ENCODE data around the gene HOXD12. TPM values are rescaled to one million over a fixed set of nuclear protein-coding genes. Genes with fewer than 3 reads are reported as not detected.

Gene HOXD12
- total RNA-seq, 1 experiment from 2014 or later, result not detected

- intact Hi-C loops (cut with micrococcal nuclease; ENCODE audit: unreplicated experiment), result no loop called here
- Histone ChIP-seq H3K27me3 (ENCODE audit: insufficient read depth, low read depth) (peaks cover 17% of the 10 kb centered on the region; the same call in 1 of the 2 replicates), H3K4me1 (replicated peaks; ENCODE audit: insufficient read depth) (no peaks in the 10 kb centered on the region), H4K20me1 (ENCODE audit: insufficient read depth) (no peaks in the 10 kb centered on the region), H3K4me2 (no peak overlapping the region), H3K4me3 (no peak overlapping the region), H3K36me3 (ENCODE audit: low read depth) (no peaks in the 10 kb centered on the region), H3F3A (ENCODE audit: insufficient read depth, low read depth) (no peaks in the 10 kb centered on the region), H3K9me2 (ENCODE audit: insufficient read depth) (no peaks in the 10 kb centered on the region), H2AFZ (no peak overlapping the region), H3K79me2 (ENCODE audit: low read depth) (no peaks in the 10 kb centered on the region), H3K9me3 (ENCODE audit: insufficient read depth, low read depth) (no peaks in the 10 kb centered on the region), H3K27ac (no peak overlapping the region)
- no TSS peak for BruUV-seq (replicated peaks)
- ChIA-PET POLR2A (ENCODE audit: unreplicated experiment) (no interaction called here), CTCF (no interaction called here)
- TF ChIP-seq EZH2 (IDR thresholded peaks at IDR 0.05; ENCODE audit: low read depth) (no peak), CTCF (conservative IDR thresholded peaks at IDR 0.05) (no peak)
- DNase-seq, result no peak
These were observed 32.7 kb upstream of the HOXD12 start for GRCh38 chr2:176066645-176067588.

- no peaks in the 10 kb centered on the region for H4K20me1 ChIP-seq (ENCODE audit: insufficient read depth)
- no TSS peak for BruUV-seq (replicated peaks)
- H3K79me2 ChIP-seq (ENCODE audit: low read depth), result no peaks in the 10 kb centered on the region
- H3K27me3 ChIP-seq (ENCODE audit: insufficient read depth, low read depth), result peaks cover 21% of the 10 kb centered on the region
- no peaks in the 10 kb centered on the region for H3K9me3 ChIP-seq (ENCODE audit: insufficient read depth, low read depth)
- TF ChIP-seq EZH2 (IDR thresholded peaks at IDR 0.05; ENCODE audit: low read depth), result no peak
- no peak for TF ChIP-seq CTCF (conservative IDR thresholded peaks at IDR 0.05)
- ChIA-PET CTCF (no interaction called here), POLR2A (ENCODE audit: unreplicated experiment) (no interaction called here)
- H3K36me3 ChIP-seq (ENCODE audit: low read depth), result no peaks in the 10 kb centered on the region
- no peaks in the 10 kb centered on the region for H3F3A ChIP-seq (ENCODE audit: insufficient read depth, low read depth)
- H3K4me1 ChIP-seq (replicated peaks; ENCODE audit: insufficient read depth), result no peaks in the 10 kb centered on the region
- no peak for DNase-seq
- H3K27ac ChIP-seq, result no peak overlapping the region
- H3K9me2 ChIP-seq (ENCODE audit: insufficient read depth), result no peaks in the 10 kb centered on the region
- H2AFZ ChIP-seq, result no peak overlapping the region
- H3K4me3 ChIP-seq, result no peak overlapping the region
- H3K4me2 ChIP-seq, result no peak overlapping the region
- intact Hi-C loops (cut with micrococcal nuclease; ENCODE audit: unreplicated experiment), result no loop called here
These were observed 31.8 kb upstream of the HOXD12 start for GRCh38 chr2:176067589-176068418.

- H3K27ac ChIP-seq, result no peak overlapping the region
- no peaks in the 10 kb centered on the region for H3F3A ChIP-seq (ENCODE audit: insufficient read depth, low read depth)
- H3K4me2 ChIP-seq, result no peak overlapping the region
- no peaks in the 10 kb centered on the region for H4K20me1 ChIP-seq (ENCODE audit: insufficient read depth)
- no peak overlapping the region for H3K4me3 ChIP-seq
- ChIA-PET CTCF (no interaction called here), POLR2A (ENCODE audit: unreplicated experiment) (no interaction called here)
- no peaks in the 10 kb centered on the region for H3K9me2 ChIP-seq (ENCODE audit: insufficient read depth)
- no peak overlapping the region for H2AFZ ChIP-seq
- H3K4me1 ChIP-seq (replicated peaks; ENCODE audit: insufficient read depth), result no peaks in the 10 kb centered on the region
- no peak for DNase-seq
- BruUV-seq (replicated peaks), result no TSS peak
- intact Hi-C loops (cut with micrococcal nuclease; ENCODE audit: unreplicated experiment), result no loop called here
- no peaks in the 10 kb centered on the region for H3K79me2 ChIP-seq (ENCODE audit: low read depth)
- peaks cover 27% of the 10 kb centered on the region for H3K27me3 ChIP-seq (ENCODE audit: insufficient read depth, low read depth)
- TF ChIP-seq EZH2 (IDR thresholded peaks at IDR 0.05; ENCODE audit: low read depth), result no peak
- no peak for TF ChIP-seq CTCF (conservative IDR thresholded peaks at IDR 0.05)
- no peaks in the 10 kb centered on the region for H3K9me3 ChIP-seq (ENCODE audit: insufficient read depth, low read depth)
- H3K36me3 ChIP-seq (ENCODE audit: low read depth), result no peaks in the 10 kb centered on the region
These were observed 31.2 kb upstream of the HOXD12 start for GRCh38 chr2:176068419-176068832.
